HepG2 (cell line): Measurements from ENCODE around the gene IL1RAP. TPM values are rescaled to one million over a fixed set of nuclear protein-coding genes. Genes with fewer than 3 reads are reported as not detected.

Source experiments
- CREM ChIP-seq, 2 experiments: sonication (generic) in 1 of 2; formaldehyde crosslinking in 1 of 2; IDR thresholded peaks; 2 replicates each; pipeline versions ENCODE4 v1.4.0 to v1.6.1; 2016 to 2020; ENCODE audit warnings: antibody characterized with exemption in 1 of 2, mild to moderate bottlenecking in 1 of 2, missing genetic modification reagents in 1 of 2
- DPF2 ChIP-seq: sonication (generic); formaldehyde crosslinking; IDR thresholded peaks from 2 replicates; pipeline ENCODE4 v1.4.0; 2020; ENCODE audit warnings: mild to moderate bottlenecking, low read depth, missing genetic modification reagents, borderline replicate concordance
- FLYWCH1 ChIP-seq: sonication (generic); formaldehyde crosslinking; IDR thresholded peaks from 2 replicates; pipeline ENCODE4 v1.8.1; 2023; ENCODE audit warnings: mild to moderate bottlenecking, missing genetic modification reagents
- FOSL2 ChIP-seq: sonication (generic); formaldehyde crosslinking; IDR thresholded peaks from 2 replicates; pipeline ENCODE4 v1.4.0; 2020; ENCODE audit warnings: missing genetic modification reagents
- FOXP1 ChIP-seq, 2 experiments: fragments of 450-650 bp in 1 of 2; IDR thresholded peaks; 2 replicates each; pipeline ENCODE4 v1.6.1; 2017 to 2018; ENCODE audit warnings: antibody characterized with exemption in 1 of 2
- IKZF5 ChIP-seq: IDR thresholded peaks from 2 replicates; pipeline ENCODE4 v1.6.1; 2018; ENCODE audit warnings: missing genetic modification reagents, mild to moderate bottlenecking, missing compliant biosample characterization
- KDM6A ChIP-seq: IDR thresholded peaks from 2 replicates; pipeline ENCODE4 v1.6.1; 2016; ENCODE audit warnings: low read depth
- KLF16 ChIP-seq, 2 experiments: sonication (generic) in 1 of 2; formaldehyde crosslinking in 1 of 2; IDR thresholded peaks; 2 replicates each; pipeline versions ENCODE4 v1.6.1 to v1.8.0; 2016 to 2023; ENCODE audit warnings: missing genetic modification reagents in 2 of 2, missing compliant biosample characterization in 1 of 2
- MBNL3 ChIP-seq: fragments of 250-450 bp; sonication (Bioruptor Pico); conservative IDR thresholded peaks from 2 replicates; pipeline ENCODE4 v1.8.0; 2022; ENCODE audit warnings: mild to moderate bottlenecking, inconsistent platforms
- NONO ChIP-seq, 2 experiments: fragments of 450-650 bp in 1 of 2; sonication (generic) in 1 of 2; formaldehyde crosslinking in 1 of 2; IDR thresholded peaks in 1 of 2; conservative IDR thresholded peaks in 1 of 2; 2 replicates each; pipeline versions ENCODE4 v1.6.1 to v1.8.0; 2017 to 2022; ENCODE audit warnings: mild to moderate bottlenecking in 1 of 2, missing genetic modification reagents in 1 of 2, moderate library complexity in 1 of 2
- NR2F1 ChIP-seq, 2 experiments: fragments of 450-650 bp in 1 of 2; formaldehyde crosslinking in 1 of 2; IDR thresholded peaks; 2 replicates each; pipeline versions ENCODE4 v1.5.0 to v1.6.1; 2016 to 2020; ENCODE audit warnings: mild to moderate bottlenecking in 1 of 2, missing compliant biosample characterization in 1 of 2, missing genetic modification reagents in 1 of 2, moderate library complexity in 1 of 2
- SAP130 ChIP-seq: IDR thresholded peaks from 2 replicates; pipeline ENCODE4 v1.6.1; 2016; ENCODE audit warnings: low read depth
- TEAD3 ChIP-seq: optimal IDR thresholded peaks from 2 replicates; pipeline ENCODE3; 2016; ENCODE audit warnings: borderline replicate concordance
- ZBTB26 ChIP-seq: IDR thresholded peaks from 2 replicates; pipeline ENCODE4 v1.6.1; 2016; ENCODE audit warnings: missing compliant biosample characterization, missing genetic modification reagents, borderline replicate concordance
- ZBTB40 ChIP-seq, 2 experiments: fragments of 450-650 bp in 1 of 2; sonication (generic) in 1 of 2; formaldehyde crosslinking in 1 of 2; IDR thresholded peaks; 2 replicates each; pipeline versions ENCODE4 v1.6.1 to v1.8.0; 2016 to 2022; ENCODE audit warnings: antibody characterized with exemption in 1 of 2, mild to moderate bottlenecking in 1 of 2, missing genetic modification reagents in 1 of 2
- ZMAT5 ChIP-seq: sonication (generic); formaldehyde crosslinking; IDR thresholded peaks from 2 replicates; pipeline ENCODE4 v1.5.0; 2020; ENCODE audit warnings: mild to moderate bottlenecking, low read depth, missing genetic modification reagents, borderline replicate concordance
- ZNF33B ChIP-seq: sonication (generic); formaldehyde crosslinking; IDR thresholded peaks from 2 replicates; pipeline ENCODE4 v1.5.1; 2020; ENCODE audit warnings: mild to moderate bottlenecking, missing genetic modification reagents
- polyA plus RNA-seq, 8 experiments: library from polyadenylated mRNA; depleted of rRNA in 3 of 8; stranded (reverse) in 7 of 8; unstranded in 1 of 8; fragments of >200 nt; fragmentation: Illumina TruSeq in 4 of 8; extraction: Trizol in 4 of 8; gene quantifications; 2 replicates each; pipeline versions ENCODE4 v1.2.1 to v1.2.3, GENCODE V29; 2011 to 2016; ENCODE audit warnings: low read depth in 4 of 8, missing spikeins in 1 of 8, mixed read lengths in 1 of 8; ENCODE audit not compliant: insufficient read depth in 1 of 8
- total RNA-seq, 5 experiments: library from RNA; depleted of rRNA; stranded (reverse); fragments of >200 nt; fragmentation: Illumina TruSeq; extraction: Trizol; gene quantifications; 2 replicates each; pipeline ENCODE4 v1.2.3, GENCODE V29; 2016; ENCODE audit warnings: low read depth in 1 of 5

The IL1RAP gene
- total and polyA plus RNA-seq, 2 of the 13 experiments (the other 11 are each of a cell fraction or from before 2014, with no cell fraction given): 18.3 to 54.9 TPM

DNA sequence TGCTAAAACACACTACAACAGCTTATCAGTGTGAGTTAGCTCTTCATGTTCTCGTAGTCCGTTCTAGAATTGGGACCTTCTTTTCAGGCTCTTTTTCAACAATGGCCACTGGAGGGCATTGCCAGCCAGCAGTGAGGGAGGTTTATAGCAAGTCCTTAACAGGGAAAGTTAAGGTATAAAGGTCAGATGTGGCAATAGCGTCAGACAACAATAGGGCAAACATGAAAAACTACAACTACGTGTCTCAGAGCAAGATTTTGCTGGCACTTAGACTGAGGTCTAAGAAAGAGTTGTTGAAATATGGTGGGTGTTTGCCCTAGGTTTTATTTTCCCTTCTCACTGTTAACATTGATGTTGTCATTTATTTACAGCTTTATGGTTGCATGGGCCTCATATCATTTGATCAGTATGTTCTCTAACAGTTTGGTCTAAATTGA lies 187.2 kb downstream of the IL1RAP start (continued):
- TF ChIP-seq TEAD3 (CRISPR knock-in tag) (peak; percentile 15), MBNL3 (CRISPR knock-in tag) (no peak), ZNF33B (CRISPR knock-in tag) (no peak), KLF16 (CRISPR knock-in tag; IDR thresholded peaks at IDR 0.05) (peak in 1 of 2 experiments; percentile 59; a peak in 1 of 4 replicates), SAP130 (no peak), ZMAT5 (CRISPR knock-in tag) (no peak), ZBTB26 (CRISPR knock-in tag) (no peak), IKZF5 (CRISPR knock-in tag) (peak; percentile 28; the same call in 1 of the 2 replicates), ZBTB40 (IDR thresholded peaks at IDR 0.05) (no peak), ZBTB40 (CRISPR knock-in tag; IDR thresholded peaks at IDR 0.05) (no peak), FOSL2 (CRISPR knock-in tag) (peak; percentile 41), NR2F1 (CRISPR knock-in tag; IDR thresholded peaks at IDR 0.05) (peak; percentile 55 to 78; a peak in 3 of 4 replicates), FLYWCH1 (CRISPR knock-in tag) (no peak), NONO (IDR thresholded peaks at IDR 0.05) (no peak), NONO (CRISPR knock-in tag; conservative IDR thresholded peaks at IDR 0.05) (no peak), DPF2 (peak; percentile 54; the same call in 1 of the 2 replicates), CREM (IDR thresholded peaks at IDR 0.05) (0 out of 2 replicates have a peak, but pooled peaks have one; percentile 32), CREM (CRISPR knock-in tag; IDR thresholded peaks at IDR 0.05) (no peak), KDM6A (no peak), FOXP1 (IDR thresholded peaks at IDR 0.05) (no peak), FOXP1 (CRISPR knock-in tag; IDR thresholded peaks at IDR 0.05) (peak; percentile 84)
